ENCODE data around the gene FAM81A.

- TF ChIP-seq CTCF (conservative IDR thresholded peaks at IDR 0.05 in 1 of 2, IDR thresholded peaks at IDR 0.05 in 1 of 2; ENCODE audit: low read depth in 1 of 2, low read length in 2 of 2) (no peak), EZH2 (IDR thresholded peaks at IDR 0.05; ENCODE audit: low read length, missing control alignments) (no peak)
Measured at GRCh38 chr15:59448871-59449270, 10.9 kb downstream of the FAM81A start.
